Peyer's patch (tissue), 4 donors: ENCODE data around the gene RNF213.

Experiments
- POLR2A ChIP-seq, 2 donors: fragments of 450-650 bp; IDR thresholded peaks; one replicate each; pipeline ENCODE4 v1.5.1; 2017; ENCODE audit warnings: antibody characterized with exemption in 2 of 2, mild to moderate bottlenecking in 2 of 2, moderate library complexity in 2 of 2
- TF ChIP-seq, protein P1 (sequence below), 6 experiments: fragments of 450-650 bp in 4 of 6; fragments of 200-600 bp in 2 of 6; sonication (generic) in 1 of 6; IDR thresholded peaks; one replicate each; pipeline ENCODE4 v1.5.1; 2017 to 2019; ENCODE audit warnings: antibody characterized with exemption in 6 of 6, mild to moderate bottlenecking in 3 of 6, moderate library complexity in 1 of 6

DNA sequence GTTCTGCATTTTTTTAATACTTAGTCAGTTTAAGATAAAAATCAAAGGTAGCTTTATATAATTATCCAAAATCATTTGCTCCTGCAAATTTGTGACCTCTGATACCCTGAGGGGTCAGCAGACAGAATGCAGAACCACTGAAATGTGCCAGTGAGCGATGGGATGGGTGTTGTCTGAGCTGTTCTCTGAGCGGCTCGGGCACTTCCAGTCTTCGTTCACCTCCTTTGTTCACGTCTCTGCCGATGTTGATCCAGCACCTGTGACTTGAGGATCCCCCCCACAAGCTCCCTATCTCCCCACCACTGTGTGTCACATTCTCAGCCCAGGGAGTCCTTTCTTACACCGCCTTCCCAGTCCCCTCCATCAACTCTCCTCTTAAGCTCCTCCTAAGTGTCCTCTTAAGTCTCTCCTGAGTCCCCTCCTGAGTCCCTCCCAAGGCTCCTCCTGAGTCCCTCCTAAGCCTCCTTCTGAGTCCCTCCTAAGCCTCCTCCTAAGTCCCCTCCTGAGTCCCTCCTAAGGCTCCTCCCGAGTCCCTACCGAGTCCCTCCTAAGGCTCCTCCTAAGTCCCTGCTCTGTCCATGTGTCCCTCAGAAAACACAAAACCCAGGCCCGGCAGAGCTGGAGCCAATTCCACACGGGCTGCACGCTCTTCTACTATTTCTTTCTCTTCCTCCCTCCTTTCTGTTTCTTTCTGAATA, 47.5 kb downstream of the RNF213 start:
- TF ChIP-seq, protein P1, sequence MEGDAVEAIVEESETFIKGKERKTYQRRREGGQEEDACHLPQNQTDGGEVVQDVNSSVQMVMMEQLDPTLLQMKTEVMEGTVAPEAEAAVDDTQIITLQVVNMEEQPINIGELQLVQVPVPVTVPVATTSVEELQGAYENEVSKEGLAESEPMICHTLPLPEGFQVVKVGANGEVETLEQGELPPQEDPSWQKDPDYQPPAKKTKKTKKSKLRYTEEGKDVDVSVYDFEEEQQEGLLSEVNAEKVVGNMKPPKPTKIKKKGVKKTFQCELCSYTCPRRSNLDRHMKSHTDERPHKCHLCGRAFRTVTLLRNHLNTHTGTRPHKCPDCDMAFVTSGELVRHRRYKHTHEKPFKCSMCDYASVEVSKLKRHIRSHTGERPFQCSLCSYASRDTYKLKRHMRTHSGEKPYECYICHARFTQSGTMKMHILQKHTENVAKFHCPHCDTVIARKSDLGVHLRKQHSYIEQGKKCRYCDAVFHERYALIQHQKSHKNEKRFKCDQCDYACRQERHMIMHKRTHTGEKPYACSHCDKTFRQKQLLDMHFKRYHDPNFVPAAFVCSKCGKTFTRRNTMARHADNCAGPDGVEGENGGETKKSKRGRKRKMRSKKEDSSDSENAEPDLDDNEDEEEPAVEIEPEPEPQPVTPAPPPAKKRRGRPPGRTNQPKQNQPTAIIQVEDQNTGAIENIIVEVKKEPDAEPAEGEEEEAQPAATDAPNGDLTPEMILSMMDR (IDR thresholded peaks at IDR 0.05), result no peak
- no peak for TF ChIP-seq POLR2A (IDR thresholded peaks at IDR 0.05)
